ENCODE data around the gene IRF8.

- TF ChIP-seq POLR2A (IDR thresholded peaks at IDR 0.05; ENCODE audit: low read length) (no peak), GATA1 (IDR thresholded peaks at IDR 0.05; ENCODE audit: low read depth, low read length) (no peak)
Observed at GRCh38 chr16:85868495-85868894, 30.5 kb upstream of the IRF8 start.

Data from erythroblast (primary cell).